ENCODE data around the gene ALOXE3. TPM values are rescaled to one million over a fixed set of nuclear protein-coding genes. Genes with fewer than 3 reads are reported as not detected.

Gene ALOXE3
- total and polyA plus RNA-seq, 4 experiments from 2014 or later = 0.20 to 0.33 (median 0.32) TPM; not detected in 1

DNA sequence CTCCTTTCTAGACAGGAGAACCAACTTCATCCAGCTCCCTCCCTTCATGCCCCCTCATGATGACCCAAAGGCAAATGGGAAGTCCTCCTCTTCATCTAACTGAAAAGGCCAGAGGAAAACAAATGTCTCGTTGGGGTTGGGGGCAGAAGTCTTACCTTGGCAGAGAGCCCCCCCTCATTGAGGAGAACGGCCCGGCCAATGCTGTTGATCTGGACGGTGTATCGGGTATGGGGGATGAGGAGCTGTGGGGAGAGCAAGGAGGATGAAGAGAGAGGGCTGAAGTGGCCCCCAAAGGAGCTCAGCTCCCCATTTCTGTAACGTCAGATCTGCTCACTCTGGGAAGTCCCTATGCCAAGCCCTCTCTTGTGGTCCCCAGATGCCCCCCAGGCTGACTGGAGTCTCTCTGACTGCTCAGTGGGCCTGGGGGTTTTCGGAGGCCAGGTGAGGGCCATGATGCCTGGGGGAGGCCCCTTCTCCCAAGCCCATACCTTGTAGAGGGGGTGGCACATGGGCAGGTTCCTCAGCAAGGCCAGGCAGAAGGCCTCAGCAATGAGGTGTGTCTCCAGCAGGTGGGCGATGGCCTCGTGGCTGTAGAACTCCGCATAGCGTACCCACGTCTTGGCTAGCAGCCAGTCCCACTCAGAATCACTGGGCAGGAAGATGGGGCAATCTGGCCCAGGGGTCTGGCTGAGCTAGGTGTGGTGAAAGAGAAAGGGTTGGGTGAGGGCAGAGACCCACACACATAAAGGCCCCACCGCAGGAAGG, 41.6 kb downstream of the ALOXE3 start:
- Mint-ChIP-seq H3K27me3 (peaks cover 10 to 15% of the 10 kb centered on the region in 2 donors), H3K36me3 (no peaks in the 10 kb centered on the region), H3K4me3 (no peak overlapping the region), H3K4me1 (peaks cover 21 to 43% (median 34%) of the 10 kb centered on the region in 4 donors), H3K9me3 (no peaks in the 10 kb centered on the region), H3K27ac (peak overlapping the region in 2 of 7 donors; percentile 8 to 51)
- H3K36me3 ChIP-seq (ENCODE audit: insufficient read depth, low read length) = no peaks in the 10 kb centered on the region
- ChIA-PET CTCF (ENCODE audit: partially characterized antibody) (interaction anchor here (1.0 to 9.9 kb wide), 4 partner anchors 16 to 87 kb away, joined by 5 to 147 read pairs (median 27); no protein-coding TSS in a partner anchor), POLR2A (ENCODE audit: partially characterized antibody) (interaction anchor here (0.6 to 1.0 kb wide), 3 partner anchors 33 to 240 kb away, joined by 3 to 5 read pairs (median 3); no protein-coding TSS in a partner anchor)
- no peaks in the 10 kb centered on the region for H3K9me3 ChIP-seq (ENCODE audit: control insufficient read depth in 1 of 2, low read length in 2 of 2)
- DNase-seq = no peak
- peaks cover 19% of the 10 kb centered on the region for H3K27me3 ChIP-seq (ENCODE audit: insufficient read depth, low read length)
- no peak overlapping the region for H3K27ac ChIP-seq (ENCODE audit: low read depth, low read length)
- H3K4me1 ChIP-seq (ENCODE audit: insufficient read depth, low read length) = peaks cover 37% of the 10 kb centered on the region
- no peak overlapping the region for H3K4me3 ChIP-seq (ENCODE audit: low read length in 2 of 2)
- intact Hi-C loops (cut with micrococcal nuclease) = no loop called here

DNA sequence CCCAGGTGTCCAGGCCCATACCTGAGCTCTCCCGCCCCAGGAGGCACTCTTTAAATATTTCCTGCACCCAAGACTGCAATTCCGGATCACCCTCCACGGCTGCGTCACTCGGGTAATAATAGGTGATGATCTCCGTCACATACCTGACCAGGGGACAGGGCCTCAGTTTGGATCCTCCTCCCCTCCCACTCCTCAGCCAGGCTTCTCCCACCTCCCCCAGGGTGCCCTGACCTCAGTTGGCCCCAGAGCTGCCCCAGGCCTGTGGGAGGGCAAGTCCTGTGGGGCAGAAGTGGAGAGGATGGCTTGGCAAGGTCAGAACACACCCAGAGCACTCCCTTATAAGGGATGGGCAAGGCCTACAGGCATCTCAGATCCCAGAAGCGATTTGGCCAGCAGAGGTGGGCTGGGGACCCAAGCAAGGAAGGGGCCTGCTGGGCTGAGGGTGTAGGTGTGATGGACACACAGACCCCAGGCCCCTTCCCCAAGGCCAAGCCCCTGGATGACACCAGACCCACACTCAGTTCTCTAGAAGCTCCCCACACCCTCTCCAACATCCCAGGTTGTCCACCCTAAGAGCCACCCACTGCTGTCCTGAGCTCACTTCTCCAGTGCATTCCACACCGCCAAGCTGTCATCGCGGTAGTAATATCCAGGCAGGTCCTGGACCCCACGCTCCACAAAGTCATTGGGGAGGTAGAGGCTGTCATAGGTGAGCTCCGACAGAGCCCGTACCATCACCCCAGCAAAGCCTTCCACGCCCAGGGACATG, 42.6 kb downstream of the ALOXE3 start:
- intact Hi-C loops (cut with micrococcal nuclease) = no loop called here
- CTCF ChIA-PET (ENCODE audit: partially characterized antibody) = interaction anchor here (1.3 to 9.9 kb wide), 5 partner anchors 12 to 44 kb away, joined by 6 to 147 read pairs (median 17); partner anchors contain the start of genes ALOX12B and ALOXE3
- POLR2A ChIA-PET (ENCODE audit: partially characterized antibody) = interaction anchor here (0.6 to 2.8 kb wide), 3 partner anchors 34 to 241 kb away, joined by 3 to 9 read pairs (median 3); no protein-coding TSS in a partner anchor
- Histone ChIP-seq H3K36me3 (ENCODE audit: insufficient read depth, low read length) (no peaks in the 10 kb centered on the region), H3K27me3 (ENCODE audit: insufficient read depth, low read length) (peaks cover 24% of the 10 kb centered on the region), H3K9me3 (ENCODE audit: control insufficient read depth in 1 of 2, low read length in 2 of 2) (no peaks in the 10 kb centered on the region), H3K4me3 (ENCODE audit: low read length in 2 of 2) (no peak overlapping the region), H3K27ac (ENCODE audit: low read depth, low read length) (no peak overlapping the region), H3K4me1 (ENCODE audit: insufficient read depth, low read length) (peaks cover 37% of the 10 kb centered on the region)
- no peak for DNase-seq
- Mint-ChIP-seq H3K4me1 (peaks cover 18 to 43% (median 34%) of the 10 kb centered on the region in 4 donors), H3K27ac (no peak overlapping the region), H3K9me3 (no peaks in the 10 kb centered on the region), H3K27me3 (peaks cover 12 to 15% of the 10 kb centered on the region in 2 donors), H3K36me3 (no peaks in the 10 kb centered on the region), H3K4me3 (no peak overlapping the region)

DNA sequence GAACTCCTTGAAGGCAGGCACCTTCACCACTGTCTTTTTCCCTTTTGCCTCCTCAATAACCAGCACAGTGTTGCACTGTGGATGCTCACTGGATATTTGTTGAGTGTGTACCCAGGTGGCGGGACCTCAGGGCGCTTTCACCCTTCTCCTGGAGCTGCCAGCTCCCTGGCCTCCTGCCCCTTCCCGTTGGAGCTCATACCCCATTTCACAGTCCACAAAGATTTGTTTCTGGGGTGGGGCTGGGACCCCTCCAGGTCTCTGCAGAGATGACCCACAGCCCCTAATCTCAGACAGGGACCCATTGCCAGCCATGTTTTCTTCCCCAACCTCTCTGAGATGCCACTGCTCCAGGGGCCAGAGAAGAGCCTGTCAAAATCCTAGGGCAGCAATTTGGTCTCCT, 43.2 kb downstream of the ALOXE3 start:
- H3K27me3 Mint-ChIP-seq = peaks cover 12 to 18% of the 10 kb centered on the region in 2 donors
- H3K9me3 Mint-ChIP-seq = no peaks in the 10 kb centered on the region
- CTCF ChIA-PET (ENCODE audit: partially characterized antibody) = interaction anchor here (0.8 to 9.9 kb wide), 13 partner anchors 8 to 226 kb away, joined by 3 to 147 read pairs (median 15); partner anchors contain the start of genes ALOX12B, ALOXE3, CNTROB and RNF227
- peak overlapping the region in 1 of 8 donors; percentile 52 for H3K4me3 Mint-ChIP-seq
- POLR2A ChIA-PET (ENCODE audit: partially characterized antibody) = interaction anchor here (1.5 to 2.8 kb wide), 2 partner anchors 35 to 44 kb away, joined by 6 to 9 read pairs; partner anchors contain the start of gene ALOXE3
- no peak overlapping the region for H3K27ac Mint-ChIP-seq
- peaks cover 32% of the 10 kb centered on the region for H3K4me1 ChIP-seq (ENCODE audit: insufficient read depth, low read length)
- H3K27me3 ChIP-seq (ENCODE audit: insufficient read depth, low read length) = peaks cover 24% of the 10 kb centered on the region
- peaks cover 18 to 40% (median 31%) of the 10 kb centered on the region in 4 donors for H3K4me1 Mint-ChIP-seq
- intact Hi-C loops (cut with micrococcal nuclease) = no loop called here
- no peaks in the 10 kb centered on the region for H3K36me3 Mint-ChIP-seq
- H3K36me3 ChIP-seq (ENCODE audit: insufficient read depth, low read length) = no peaks in the 10 kb centered on the region
- no peak overlapping the region for H3K27ac ChIP-seq (ENCODE audit: low read depth, low read length)
- no peak for DNase-seq
- no peaks in the 10 kb centered on the region for H3K9me3 ChIP-seq (ENCODE audit: control insufficient read depth in 1 of 2, low read length in 2 of 2)
- H3K4me3 ChIP-seq (ENCODE audit: low read length in 2 of 2) = no peak overlapping the region

DNA sequence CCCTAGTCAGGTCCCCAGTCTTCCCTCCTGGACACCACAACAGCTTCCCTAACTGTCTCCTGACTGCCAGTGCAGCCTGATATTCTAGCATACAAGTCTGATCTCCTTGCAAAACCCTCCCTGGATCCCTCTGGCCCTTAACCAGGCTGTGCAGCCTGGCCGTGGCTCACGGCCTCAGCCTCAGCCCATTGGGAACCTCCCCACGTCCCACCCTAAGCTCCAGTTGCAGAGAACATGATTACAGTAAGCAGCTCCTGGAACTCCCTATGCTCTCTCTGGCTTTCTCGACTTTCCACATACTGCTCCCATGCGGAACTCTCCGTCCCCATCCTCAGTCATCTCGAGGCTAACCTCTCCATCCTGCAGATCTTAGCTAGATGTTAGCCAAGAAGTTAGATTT, 43.8 kb downstream of the ALOXE3 start:
- Histone ChIP-seq H3K4me1 (ENCODE audit: insufficient read depth, low read length) (peaks cover 31% of the 10 kb centered on the region), H3K27ac (ENCODE audit: low read depth, low read length) (no peak overlapping the region), H3K36me3 (ENCODE audit: insufficient read depth, low read length) (no peaks in the 10 kb centered on the region), H3K27me3 (ENCODE audit: insufficient read depth, low read length) (peaks cover 24% of the 10 kb centered on the region), H3K9me3 (ENCODE audit: control insufficient read depth in 1 of 2, low read length in 2 of 2) (no peaks in the 10 kb centered on the region), H3K4me3 (ENCODE audit: low read length in 2 of 2) (no peak overlapping the region)
- CTCF ChIA-PET (ENCODE audit: partially characterized antibody) = interaction anchor here (0.8 to 9.9 kb wide), 17 partner anchors 9 to 226 kb away, joined by 3 to 147 read pairs (median 9); partner anchors contain the start of genes ALOX12B, ALOXE3, CNTROB and RNF227
- H3K27me3 Mint-ChIP-seq = peaks cover 12 to 18% of the 10 kb centered on the region in 2 donors
- intact Hi-C loops (cut with micrococcal nuclease) = loop anchor here (5.0 kb wide), 1 partner anchor 223 kb away; the partner anchor contains the start of gene SLC25A35
- no peaks in the 10 kb centered on the region for H3K36me3 Mint-ChIP-seq
- H3K9me3 Mint-ChIP-seq = no peaks in the 10 kb centered on the region
- no peak for DNase-seq
- POLR2A ChIA-PET (ENCODE audit: partially characterized antibody) = interaction anchor here (1.5 to 2.8 kb wide), 2 partner anchors 36 to 45 kb away, joined by 6 to 9 read pairs; partner anchors contain the start of gene ALOXE3
- peaks cover 18 to 35% (median 27%) of the 10 kb centered on the region in 4 donors for H3K4me1 Mint-ChIP-seq
- H3K4me3 Mint-ChIP-seq = peak overlapping the region in 4 of 8 donors; percentile 8 to 52 (median 38)
- H3K27ac Mint-ChIP-seq = peak overlapping the region in 2 of 7 donors; percentile 38 to 79

DNA sequence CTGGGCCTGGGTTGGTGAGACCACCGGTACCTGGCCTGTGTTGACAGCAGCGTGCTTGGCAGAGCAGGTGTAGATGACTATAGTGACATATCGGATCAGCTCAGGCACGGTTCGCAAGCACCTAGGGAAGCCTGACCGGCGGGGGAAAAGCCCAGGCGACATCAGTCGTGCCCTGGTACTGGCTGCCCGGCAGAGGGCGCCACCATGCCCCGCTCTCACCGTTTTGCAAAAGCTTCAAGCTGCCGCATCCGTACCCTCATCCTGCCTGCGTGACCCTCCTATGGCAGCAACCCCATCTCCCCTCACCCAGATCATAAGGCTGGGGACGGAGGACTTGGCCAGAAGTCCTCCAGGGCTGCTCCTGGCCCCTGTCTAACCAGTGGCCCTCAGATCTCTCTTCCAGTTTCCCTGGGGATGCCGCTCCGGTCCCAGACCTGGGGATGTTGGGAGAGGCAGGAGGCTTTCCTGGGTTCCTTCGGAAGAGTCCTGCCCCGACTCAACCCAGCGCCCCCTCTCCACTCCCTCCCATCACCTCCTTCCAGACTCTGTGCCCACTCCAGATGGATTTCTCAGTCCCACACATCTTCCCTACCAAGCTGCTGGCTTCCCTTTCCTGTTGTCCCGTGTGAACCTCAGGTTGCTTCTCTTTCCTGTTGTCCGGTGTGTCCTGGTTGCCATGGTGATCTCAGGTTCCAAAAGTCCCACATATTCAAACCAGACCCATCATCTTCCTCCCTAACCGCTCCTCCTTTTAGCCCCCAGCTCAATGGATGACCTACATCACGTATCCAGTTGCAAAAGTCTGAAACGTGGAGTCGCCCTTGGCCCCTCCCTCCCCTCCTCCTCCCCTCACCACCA, 44.5 kb downstream of the ALOXE3 start:
- Histone ChIP-seq H3K4me1 (ENCODE audit: insufficient read depth, low read length) (peaks cover 27% of the 10 kb centered on the region), H3K27ac (ENCODE audit: low read depth, low read length) (no peak overlapping the region), H3K36me3 (ENCODE audit: insufficient read depth, low read length) (no peaks in the 10 kb centered on the region), H3K27me3 (ENCODE audit: insufficient read depth, low read length) (peaks cover 24% of the 10 kb centered on the region), H3K9me3 (ENCODE audit: control insufficient read depth in 1 of 2, low read length in 2 of 2) (no peaks in the 10 kb centered on the region), H3K4me3 (ENCODE audit: low read length in 2 of 2) (peak overlapping the region in 1 of 2 donors; percentile 33)
- Mint-ChIP-seq H3K4me1 (peaks cover 15 to 29% (median 23%) of the 10 kb centered on the region in 4 donors), H3K4me3 (peak overlapping the region; percentile 74 to 97 (median 86)), H3K9me3 (peaks cover 0 to 2% (median 0%) of the 10 kb centered on the region in 8 donors), H3K27ac (peak overlapping the region in 6 of 7 donors; percentile 37 to 92 (median 82)), H3K27me3 (peaks cover 12 to 18% of the 10 kb centered on the region in 2 donors), H3K36me3 (no peaks in the 10 kb centered on the region)
- peak; percentile 77 to 88 (median 82) for DNase-seq
- intact Hi-C loops (cut with micrococcal nuclease) = loop anchor here (1.0 to 5.0 kb wide), 3 partner anchors 36 to 223 kb away; partner anchors contain the start of genes ALOXE3 and SLC25A35
- ChIA-PET CTCF (ENCODE audit: partially characterized antibody) (interaction anchor here (0.7 to 9.9 kb wide), 22 partner anchors 8 to 316 kb away, joined by 3 to 147 read pairs (median 6); partner anchors contain the start of genes ALOX12B, ALOXE3, CNTROB and RNF227), POLR2A (ENCODE audit: partially characterized antibody) (interaction anchor here (0.6 to 2.8 kb wide), 6 partner anchors 14 to 90 kb away, joined by 3 to 9 read pairs (median 3); partner anchors contain the start of gene ALOXE3)

Data from CD4-positive, alpha-beta memory T cell (primary cell).